Ishikawa (cell line): Measurements from ENCODE around the gene SLC6A6.

Experiments used
- CEBPB ChIP-seq: IDR thresholded peaks from 2 replicates; pipeline ENCODE4 v1.6.1; 2012
- EGR1 ChIP-seq: IDR thresholded peaks from 2 replicates; pipeline ENCODE4 v1.6.1; 2012
- EP300 ChIP-seq: IDR thresholded peaks from 2 replicates; pipeline ENCODE4 v1.6.1; 2012; ENCODE audit warnings: borderline replicate concordance
- MAX ChIP-seq: IDR thresholded peaks from 2 replicates; pipeline ENCODE4 v1.6.1; 2012
- RAD21 ChIP-seq: IDR thresholded peaks from 2 replicates; pipeline ENCODE4 v1.6.1; 2012; ENCODE audit warnings: low read depth
- REST ChIP-seq: IDR thresholded peaks from 2 replicates; pipeline ENCODE4 v1.6.1; 2012; ENCODE audit warnings: low read depth, mild to moderate bottlenecking
- TEAD4 ChIP-seq: IDR thresholded peaks from 2 replicates; pipeline ENCODE4 v1.6.1; 2012
- USF1 ChIP-seq: IDR thresholded peaks from 2 replicates; pipeline ENCODE4 v1.6.1; 2012
- YY1 ChIP-seq: IDR thresholded peaks from 2 replicates; pipeline ENCODE4 v1.6.1; 2012; ENCODE audit warnings: low read depth

GRCh38 chr3:14438929-14439328 lies 36.5 kb downstream of the SLC6A6 start:
- TF ChIP-seq EGR1 (no peak), TEAD4 (no peak), USF1 (no peak), MAX (no peak), EP300 (no peak), YY1 (no peak), RAD21 (no peak), CEBPB (no peak), REST (no peak)
